Stimulated activated CD4-positive, alpha-beta T cell treated with anti-CD3 and anti-CD28 coated beads, Interleukin-12 subunit alpha, Interleukin-12 subunit beta, amount 100 ng/mL, for 24 hours (primary cell): ENCODE measurements around the gene CCDC117.
"Not testable (repeated sequence)": the region's sequence is repeated elsewhere in the genome, so short reads cannot be mapped to it uniquely, and the experiment has no call there.

ENCODE experiments used
- DNase-seq, 2 experiments: peaks; one replicate each; pipeline ENCODE4 v3.0.0-alpha.2; 2020; ENCODE audit warnings: low read depth in 2 of 2

The CCDC117 gene, protein sequence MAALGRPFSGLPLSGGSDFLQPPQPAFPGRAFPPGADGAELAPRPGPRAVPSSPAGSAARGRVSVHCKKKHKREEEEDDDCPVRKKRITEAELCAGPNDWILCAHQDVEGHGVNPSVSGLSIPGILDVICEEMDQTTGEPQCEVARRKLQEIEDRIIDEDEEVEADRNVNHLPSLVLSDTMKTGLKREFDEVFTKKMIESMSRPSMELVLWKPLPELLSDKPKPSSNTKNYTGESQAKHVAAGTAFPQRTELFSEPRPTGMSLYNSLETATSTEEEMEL

DNA sequence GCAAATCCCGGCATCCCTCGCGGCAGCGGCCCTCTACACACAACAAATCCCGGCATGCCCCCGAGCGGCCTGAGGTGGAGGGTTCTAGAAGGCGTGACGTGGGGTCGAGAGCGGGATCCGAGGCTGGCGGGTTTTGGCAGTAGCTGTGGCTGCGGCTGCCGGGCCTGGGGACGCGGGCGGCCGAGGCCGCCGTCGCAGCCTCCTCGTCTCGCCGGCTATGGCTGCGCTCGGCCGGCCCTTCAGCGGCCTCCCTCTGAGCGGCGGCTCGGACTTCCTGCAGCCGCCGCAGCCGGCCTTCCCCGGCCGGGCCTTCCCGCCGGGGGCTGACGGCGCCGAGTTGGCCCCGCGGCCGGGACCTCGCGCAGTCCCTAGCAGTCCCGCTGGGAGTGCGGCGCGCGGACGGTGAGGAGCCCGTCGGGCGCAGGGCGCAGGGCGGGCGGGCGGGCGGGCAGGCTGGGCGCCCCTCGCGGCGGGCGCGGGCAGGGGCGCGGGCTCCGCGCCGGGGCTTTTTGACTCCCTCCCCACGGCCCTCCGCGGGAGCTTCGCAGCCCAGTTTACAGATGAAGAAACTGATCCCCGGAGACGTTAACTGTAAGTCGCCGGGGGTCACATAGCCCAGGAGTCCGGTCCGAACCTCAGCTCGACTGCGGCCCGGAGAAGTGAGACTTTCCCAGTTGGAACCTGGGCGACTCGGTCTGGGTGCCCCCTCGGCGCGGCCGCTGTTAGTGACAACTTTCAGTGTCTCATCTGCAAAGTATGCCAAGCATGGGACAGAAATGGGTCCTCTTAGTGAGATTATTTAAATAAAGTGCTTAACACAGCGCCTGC, at the start of gene CCDC117:
Gene CCDC117 (plus strand): TSS at position 63 of the 828 bp plus-strand sequence. CDS start 155 bp downstream, at position 218.
- DNase-seq, result peak; percentile 84 to 92

DNA sequence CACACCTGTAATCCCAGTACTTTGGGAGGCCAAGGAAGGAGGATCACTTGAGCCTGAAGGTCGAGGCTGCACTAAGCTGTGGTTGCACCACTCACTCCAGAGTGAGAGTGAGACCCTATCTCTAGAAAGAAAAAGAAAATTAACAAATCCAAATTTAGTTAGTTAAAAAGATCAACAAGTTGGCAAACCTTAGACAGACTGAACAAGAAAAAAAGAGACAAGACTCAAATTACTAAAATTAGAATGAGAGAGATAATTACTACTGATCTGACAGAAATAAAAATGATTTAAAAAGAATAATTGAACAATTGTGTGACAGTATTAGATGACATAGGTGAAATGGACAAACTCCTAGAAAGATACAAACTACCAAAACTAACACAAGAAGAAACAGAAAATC, 44.5 kb upstream of the CCDC117 start:
- no peak for DNase-seq

DNA sequence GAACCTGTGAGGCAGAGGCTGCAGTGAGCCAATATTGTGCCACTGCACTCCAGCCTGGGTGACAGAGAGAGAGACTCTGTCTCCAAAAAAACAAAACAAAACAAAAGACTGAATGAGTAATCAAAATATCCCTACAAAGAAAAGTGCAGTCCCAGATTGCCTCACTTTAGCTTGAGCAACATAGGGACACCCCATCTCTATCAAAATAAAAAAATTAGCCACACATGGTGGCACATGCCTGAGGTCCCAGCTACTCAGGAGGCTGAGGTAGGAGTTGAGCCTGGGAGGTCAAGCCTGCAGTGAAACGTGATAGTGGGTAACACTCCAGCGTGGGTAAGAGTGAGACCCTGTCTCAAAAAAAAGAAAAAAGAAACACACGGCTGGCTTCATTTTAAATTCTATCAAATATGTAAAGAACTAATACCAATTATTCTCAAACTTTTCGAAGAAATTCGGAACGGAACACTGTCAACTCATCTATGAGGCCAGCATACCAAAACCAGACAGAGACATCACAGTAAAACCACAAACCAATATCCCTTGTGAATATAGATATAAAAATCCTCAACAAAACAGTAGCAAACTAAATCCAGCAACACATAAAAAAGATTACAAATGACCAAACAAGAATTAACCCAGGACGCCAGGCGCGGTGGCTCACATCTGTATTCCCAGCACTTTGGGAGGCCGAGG, 43.7 kb upstream of the CCDC117 start:
- no peak for DNase-seq

DNA sequence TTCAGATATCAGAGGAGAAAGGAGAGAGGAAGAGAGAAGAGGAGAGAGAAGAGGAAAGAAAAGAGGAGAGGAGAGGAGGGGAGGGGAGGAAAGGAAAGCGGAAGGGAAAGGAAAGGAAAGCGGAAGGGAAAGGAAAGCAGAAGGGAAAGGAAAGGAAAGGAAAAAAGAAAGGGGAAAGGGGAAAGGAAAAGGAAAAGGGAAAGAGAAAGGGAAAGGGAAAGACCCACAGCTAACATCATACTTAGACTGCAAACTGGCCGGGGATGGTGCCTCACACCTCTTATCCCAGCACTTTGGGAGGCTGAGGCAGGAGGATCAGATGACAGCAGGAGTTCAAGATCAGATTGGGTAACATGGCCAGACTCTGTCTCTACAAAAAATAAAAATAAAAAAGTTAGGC, 42.3 kb upstream of the CCDC117 start:
- no peak for DNase-seq

DNA sequence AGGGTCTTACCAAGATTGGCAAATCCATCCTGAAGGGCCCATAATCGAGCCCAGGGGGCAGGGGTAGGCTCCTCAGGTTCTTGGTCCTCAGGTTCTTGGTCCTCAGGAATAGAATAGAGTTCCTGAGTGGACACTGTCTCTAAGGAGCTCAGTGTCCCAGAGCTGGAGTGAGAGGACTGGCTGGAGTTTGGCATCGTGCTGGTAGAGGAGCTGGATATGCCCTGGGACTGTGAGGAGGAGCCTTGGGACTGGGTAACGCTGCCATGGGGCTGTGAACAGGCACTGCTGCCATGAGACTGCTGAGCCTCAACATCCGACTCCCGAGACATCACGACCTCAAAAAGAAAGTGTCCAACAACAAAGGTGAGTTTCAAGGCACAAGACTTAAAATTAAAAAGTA, 38.1 kb upstream of the CCDC117 start:
- DNase-seq, result no peak

DNA sequence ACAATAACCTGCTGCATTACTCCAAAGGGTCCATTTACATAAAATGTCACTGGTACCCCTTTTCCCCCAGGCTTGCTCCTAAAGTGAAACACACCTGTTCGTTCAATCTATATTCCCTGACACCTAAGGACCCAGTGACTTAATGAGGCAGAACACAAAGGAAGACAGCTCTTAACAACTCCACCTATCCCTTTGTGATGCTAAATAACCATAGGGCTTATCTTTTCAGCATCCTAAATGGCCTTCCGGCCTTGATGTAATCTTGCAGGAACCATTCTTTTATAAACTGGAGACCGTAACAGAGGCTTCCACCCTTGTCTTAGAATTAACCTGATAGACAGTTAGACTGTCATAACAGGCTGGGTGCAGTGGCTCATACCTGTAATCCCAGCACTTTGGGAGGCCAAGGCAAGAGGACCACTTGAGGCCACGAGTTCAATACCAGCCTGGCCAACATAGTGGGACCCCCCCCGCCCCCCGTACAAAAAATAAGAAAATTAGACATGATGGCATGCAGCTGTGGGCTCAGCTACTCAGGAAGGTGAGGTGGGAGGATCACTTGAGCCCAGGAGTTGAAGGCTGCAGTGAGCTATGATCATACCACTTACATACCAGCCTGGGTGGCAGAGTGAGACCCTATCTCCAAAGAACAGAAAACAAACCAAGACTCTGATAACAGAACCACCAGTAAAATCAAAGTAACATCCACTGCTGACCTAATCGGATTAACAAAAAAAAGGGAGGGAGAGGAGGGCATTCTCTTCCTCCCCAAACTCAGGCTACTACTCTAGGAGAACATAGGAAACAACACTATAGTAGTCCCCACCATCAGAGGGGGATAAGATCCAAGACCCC, 36.0 kb upstream of the CCDC117 start:
- no peak for DNase-seq

DNA sequence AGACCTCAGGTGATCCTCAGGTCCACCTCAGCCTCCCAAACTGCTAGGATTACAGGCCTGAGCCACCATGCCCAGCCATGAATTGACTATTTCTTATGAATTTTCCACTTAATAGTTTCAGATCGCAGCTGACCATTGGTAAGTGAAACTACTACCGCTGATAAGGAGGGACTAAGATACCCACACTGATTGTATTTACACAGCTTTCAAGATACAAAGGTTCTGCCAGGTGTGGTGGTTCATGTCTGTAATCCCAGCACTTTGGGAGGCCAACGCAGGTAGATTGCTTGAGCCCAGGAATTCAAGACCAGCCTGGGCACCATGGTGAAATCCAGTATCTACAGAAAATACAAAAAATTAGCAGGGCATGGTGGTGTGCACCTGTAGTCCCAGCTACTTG, 34.8 kb upstream of the CCDC117 start:
- no peak for DNase-seq

DNA sequence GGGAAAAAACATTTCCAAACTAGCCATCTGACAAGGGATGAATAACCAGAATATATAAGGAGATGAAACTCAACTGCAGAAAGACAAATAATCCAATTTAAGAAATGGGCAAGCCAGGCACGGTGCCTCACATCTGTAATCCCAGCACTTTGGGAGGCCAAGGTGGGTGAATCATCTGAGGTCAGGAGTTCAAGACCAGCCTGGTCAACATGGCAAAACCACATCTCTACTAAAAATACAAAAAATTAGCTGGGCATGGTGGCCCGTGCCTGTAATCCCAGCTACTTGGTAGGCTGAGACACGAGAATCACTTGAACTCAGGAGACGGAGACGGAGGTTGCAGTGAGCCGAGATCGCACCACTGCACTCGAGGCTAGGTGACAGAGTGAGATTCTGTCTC, 33.6 kb upstream of the CCDC117 start:
- DNase-seq, result not testable (repeated sequence)

DNA sequence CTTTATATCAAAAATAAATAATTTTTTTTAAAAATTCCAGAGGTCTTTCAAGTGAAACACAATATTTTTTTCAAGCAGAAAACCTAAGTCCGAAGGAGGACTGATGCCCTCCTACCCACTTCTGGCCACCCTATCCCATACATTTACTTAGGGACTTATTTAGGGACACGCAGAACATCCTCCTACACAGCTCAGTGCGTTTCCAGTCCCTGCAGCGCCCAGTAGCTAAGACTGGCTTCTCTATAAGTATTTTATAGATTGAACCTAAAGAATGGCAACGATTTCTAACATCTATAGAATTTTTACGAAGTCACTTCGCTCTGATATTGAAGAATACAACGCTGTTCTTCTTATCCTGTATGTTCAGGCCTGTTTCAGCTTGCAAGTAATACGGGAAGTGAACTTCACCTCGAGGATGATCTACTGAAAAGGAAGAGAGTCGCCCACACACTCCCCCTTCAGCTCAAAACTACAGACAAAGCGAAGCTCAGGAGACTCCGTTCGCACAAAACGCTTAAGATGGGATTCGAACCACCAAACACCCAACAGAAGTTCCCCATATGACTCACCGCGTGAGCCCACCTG, 31.2 kb upstream of the CCDC117 start:
- no peak for DNase-seq

DNA sequence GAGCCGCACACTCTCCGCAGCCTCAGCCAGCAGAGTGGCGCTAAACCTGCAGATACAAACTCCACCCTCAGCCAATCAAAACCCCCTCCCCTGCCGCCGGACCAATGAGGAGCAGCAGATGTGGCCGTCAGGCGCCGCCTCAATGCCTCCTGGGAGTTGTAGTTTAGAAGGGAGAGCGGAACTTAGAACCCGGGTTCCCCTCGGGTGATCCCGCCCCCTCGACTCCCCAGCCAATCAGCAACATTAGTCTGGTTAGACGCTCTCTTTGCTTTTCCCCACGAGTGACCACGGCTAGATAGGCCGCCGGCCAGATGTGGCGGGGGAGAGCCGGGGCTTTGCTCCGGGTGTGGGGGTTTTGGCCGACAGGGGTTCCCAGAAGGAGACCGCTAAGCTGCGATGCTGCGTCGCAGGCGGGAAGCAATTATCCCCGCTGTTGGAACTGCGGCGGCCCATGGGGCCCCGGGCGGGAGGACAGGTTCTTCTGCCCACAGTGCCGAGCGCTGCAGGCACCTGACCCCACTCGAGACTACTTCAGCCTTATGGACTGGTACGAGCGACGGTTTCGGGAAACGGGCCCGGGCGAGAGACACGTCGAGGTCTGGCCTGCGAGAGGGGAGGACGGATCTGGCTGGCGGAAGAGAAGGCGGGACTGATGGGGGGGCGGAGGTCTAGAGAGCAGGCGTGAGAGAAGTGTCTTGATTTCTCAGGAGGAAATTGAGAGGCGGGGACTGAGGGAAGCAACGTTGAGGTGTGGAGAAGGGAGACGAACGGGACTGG, 30.5 kb upstream of the CCDC117 start, which contains the start of the genes CHEK2 and HSCB:
Gene CHEK2 (minus strand): TSS at position 36 of the 777 bp plus-strand sequence. CDS start 7,099 bp downstream, outside the sequence.
Gene HSCB (plus strand): TSS at position 255 of the 777 bp plus-strand sequence. CDS start 57 bp downstream, at position 312.
- peak; percentile 96 to 97 for DNase-seq

DNA sequence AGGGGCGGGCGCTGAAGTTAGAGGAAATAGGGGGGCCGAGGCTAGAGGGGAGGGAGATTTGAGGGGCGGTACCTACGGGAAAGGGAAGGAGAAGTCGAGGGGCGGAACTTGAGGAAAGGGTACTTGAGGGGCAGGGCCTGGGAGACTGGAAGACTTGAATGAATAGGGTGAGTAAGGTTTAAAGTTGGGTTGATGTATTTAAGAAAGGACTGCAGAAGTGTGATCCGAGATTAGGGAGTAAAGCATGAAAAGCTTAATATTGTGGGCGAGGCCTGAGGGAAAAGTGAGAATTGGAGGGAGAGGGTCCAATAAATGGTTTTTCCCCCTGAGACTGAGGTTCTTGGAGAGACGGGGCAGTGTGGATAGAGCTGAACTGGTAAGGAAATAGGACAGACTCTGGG, 29.9 kb upstream of the CCDC117 start:
- no peak for DNase-seq

DNA sequence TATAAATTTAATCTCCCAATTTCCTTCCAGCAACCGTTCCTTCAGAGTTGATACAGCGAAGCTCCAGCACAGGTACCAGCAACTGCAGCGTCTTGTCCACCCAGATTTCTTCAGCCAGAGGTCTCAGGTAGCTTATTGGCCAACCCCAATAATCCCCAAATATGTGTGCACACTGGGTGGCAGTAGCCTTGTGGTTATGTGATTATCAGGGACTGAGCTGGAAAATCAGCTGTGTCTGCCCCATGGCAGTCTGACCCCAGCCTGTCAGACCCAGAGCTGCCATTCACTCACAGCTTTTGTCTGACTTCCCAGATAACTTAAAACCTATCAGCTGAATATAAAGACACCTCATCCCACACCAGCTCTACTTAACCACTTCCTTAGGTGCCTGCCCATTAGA, 28.6 kb upstream of the CCDC117 start:
- no peak for DNase-seq

DNA sequence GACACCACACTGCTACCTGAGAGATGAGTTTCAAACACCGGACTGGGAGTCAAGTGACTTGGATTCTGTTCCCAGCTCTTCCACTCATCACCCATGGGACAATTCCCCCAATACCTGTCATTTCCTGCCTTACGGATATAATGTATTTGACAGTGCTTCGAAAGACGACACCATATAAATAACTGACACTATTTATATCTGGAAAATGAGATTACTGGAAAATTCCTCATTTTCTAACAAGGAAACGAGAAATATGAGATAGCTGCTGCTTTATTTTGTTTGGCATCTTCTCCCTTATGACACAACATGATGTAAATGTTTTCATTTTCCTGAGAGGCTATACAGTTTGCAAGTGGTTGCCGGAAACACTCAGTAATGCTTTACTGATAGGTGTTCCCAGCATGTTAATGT, 22.0 kb upstream of the CCDC117 start:
- no peak for DNase-seq

DNA sequence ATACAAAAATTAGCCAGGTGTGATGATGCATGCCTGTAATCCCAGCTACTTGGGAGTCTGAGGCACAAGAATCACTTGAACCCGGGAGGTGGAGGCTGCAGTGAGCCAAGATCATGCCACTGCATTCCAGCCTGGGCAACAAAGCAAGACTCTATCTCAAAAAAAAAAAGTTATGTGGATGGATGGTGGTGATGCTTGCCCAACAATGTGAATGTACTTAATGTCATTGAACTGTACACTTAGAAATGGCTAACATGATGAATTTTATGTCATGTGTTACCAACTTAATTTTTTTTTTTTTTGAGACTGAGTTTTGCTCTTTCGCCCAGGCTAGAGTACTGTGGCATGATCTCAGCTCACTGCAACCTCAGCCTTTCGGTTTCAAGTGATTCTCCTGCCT, 18.0 kb upstream of the CCDC117 start:
- not testable (repeated sequence) for DNase-seq

DNA sequence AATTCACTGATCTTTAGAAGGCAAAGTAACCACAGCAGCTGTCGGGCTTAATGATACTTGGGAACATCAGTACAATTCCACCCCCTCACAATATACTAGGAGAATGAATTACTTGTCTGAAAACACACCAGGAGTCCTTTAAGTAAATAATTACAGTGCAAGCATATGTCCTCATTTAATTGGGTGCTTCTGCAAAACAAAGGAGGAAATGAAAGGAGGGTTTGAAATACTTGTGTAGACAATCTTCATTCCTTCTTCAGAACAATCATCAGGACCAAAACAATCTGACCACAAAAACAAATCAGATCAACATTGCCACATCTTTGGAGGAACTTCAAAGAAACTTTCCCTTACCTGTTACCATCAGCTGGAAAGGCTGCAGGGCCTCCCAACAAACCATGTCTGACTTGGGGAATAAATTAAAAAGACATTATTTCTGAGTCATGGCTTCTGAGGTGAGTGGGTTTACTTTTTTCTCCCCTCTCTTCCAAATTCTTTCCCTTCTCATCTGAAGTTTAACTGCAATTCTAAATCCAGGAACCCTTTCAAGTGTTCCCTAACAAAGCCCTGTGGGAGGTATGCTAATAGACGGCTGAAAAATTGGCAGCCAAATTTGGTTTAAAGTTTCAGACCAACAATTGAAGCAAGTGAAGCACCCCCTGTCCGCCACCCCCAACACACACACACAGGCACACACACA, 12.5 kb upstream of the CCDC117 start:
- DNase-seq, result no peak

DNA sequence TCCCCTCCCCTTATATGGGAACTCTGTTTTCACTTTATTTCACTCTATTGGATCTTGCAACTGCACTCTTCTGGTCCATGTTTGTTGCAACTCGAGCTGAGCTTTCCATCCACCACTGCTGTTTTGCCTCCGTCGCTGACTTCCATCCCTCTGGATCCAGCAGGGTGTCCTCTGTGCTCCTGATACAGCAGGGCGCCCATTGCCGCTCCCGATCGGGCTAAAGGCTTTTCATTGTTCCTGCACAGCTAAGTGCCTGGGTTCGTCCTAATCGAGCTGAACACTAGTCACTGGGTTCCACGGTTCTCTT, 11.1 kb upstream of the CCDC117 start:
- no peak for DNase-seq

DNA sequence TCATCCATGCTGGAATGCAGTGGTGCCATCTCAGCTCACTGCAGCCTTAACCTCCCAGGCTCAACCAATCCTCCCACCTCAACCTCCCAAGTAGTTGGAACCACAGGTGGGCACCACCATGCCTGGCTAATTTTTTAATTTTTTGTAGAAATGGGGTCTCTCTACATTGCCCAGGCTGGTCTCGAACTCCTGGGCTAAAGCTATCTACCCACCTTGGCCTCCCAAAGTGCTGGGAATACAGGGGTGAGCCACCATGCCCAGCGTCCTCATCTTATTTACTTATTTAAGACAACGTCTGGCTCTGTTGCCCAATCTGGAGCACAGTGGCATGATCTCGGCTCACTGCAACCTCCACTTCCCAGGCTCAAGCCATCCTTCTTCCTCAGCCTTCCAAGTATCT, 10.5 kb upstream of the CCDC117 start:
- not testable (repeated sequence) for DNase-seq

DNA sequence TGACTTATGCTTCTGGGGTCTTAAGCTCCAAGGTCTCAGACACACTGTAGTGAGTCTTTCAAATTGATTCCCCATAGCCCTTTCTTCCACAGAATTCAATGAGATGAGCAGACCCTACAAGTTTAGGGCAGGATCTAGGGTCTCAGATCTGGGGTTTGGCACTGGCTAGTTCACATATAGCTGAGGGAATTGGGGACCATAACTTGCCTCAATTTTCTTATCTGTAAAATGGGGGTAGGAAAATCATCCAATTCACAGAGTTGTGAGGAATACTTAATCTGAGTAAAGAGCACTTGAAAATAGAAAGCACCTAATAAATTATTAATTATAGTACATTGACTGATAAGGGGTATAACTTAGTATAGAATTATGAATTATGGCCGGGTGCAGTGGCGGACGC, 5.9 kb upstream of the CCDC117 start:
- DNase-seq, result no peak

DNA sequence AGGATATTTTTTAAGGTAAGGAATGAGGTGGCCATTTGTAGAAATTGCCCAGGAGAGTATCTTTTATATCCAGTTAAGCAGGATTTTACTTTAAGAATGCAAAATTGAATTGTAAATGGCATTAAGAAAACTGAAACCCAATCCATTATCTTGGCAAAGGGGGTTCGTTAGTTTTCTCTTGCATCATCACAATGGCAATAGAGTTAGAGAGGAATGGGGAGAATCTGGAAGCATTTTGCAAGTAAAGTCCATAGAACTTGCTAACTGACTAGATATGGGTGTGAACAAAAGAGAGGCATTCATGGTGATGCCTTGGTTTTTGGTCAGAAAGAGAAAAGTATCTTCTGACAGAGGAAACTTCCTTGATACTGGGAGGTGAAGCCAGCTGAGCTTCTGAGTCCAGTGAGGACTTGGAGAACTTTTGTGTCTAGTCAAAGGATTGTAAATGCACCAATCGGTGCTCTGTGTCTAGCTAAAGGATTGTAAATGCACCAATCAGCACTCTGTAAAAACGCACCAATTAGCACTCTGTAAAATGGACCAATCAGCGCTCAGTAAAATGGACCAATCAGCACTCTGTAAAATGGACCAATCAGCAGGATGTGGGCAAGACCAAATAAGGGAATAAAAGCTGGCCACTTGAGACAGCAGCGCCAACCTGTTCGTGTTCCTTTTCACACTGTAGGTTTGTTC, 3.6 kb upstream of the CCDC117 start:
- no peak for DNase-seq
